ENCODE results near the gene TARDBP.
"Not testable (repeated sequence)": the region's sequence is repeated elsewhere in the genome, so short reads cannot be mapped to it uniquely, and the experiment has no call there.

Gene TARDBP

DNA sequence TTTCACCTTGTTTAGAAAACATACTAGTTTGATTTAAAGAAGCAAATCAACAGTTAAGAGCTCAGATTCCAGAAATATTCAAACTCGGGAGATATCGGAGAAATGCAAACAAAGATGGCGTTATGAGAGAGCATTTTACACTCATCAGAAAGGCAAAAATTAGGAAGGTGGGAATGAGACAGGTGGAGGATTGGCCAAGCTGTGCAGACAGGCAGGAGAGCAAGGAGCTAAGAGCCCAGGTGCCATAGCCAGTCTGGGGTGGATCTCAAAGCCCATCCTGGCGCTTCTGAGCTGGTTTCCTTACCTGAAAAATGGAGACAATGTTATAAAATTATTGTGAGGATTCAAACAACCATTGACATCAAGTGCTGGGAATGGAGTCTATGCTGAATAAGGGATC is 19.6 kb upstream of the TARDBP start:
- no peak for DNase-seq (ENCODE audit: low read depth in 2 of 2)

DNA sequence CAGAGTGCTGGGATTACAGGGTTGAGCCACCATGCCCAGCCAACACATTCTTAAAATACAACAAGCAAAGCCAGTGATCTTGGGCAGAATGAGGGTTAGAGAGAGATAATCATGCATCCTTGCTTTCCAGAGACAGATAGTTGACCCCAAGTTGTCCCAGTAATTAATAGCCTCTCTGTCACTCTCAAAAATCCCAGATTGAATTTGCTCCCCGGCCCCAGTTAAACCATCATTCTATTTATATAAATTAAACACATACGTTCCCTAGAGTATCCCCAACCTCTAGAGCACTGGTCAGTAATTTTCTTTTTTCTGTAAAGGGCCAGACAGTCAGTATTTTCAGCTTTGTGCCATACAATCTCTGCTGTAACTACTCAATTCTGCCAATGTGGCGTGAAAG is 16.4 kb upstream of the TARDBP start:
- no peak for DNase-seq (ENCODE audit: low read depth in 2 of 2)

DNA sequence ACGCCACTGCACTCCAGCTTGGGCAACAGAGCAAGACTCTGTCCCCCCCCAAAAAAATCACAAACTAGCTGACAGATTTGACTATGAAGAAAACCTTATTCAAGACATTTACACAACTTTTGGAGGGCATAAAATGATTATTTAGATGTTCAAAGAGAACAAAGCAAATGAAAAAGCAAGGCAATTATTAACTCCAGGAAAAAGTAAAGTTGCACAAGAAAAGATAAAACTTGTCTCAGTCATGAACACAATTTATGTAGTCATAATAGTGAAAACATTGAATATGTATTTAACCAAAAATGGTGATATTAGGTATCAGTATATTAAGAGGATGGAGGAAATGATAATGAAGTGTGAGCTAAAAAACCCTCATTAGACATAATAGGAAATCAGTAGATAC is 11.9 kb upstream of the TARDBP start:
- DNase-seq (ENCODE audit: low read depth in 2 of 2) = no peak

DNA sequence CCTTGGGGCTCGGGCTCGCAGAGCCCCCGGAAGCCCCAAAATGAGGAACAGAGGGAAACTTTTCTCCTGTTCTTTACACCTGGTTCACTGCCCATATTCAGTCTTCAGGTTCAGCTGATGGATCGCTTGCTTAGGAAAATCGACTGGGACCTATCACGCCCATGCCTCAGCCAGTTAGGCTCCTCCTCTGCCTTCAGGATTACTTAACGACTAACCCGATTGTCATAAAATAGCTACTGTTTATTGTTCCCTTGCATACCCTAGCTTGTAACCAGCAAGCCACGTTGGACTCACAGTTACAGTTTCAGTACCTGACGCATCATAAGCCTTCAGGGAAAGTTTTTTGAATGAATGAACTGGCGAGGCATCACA is 692 bp downstream of the TARDBP start:
- no peak for DNase-seq (ENCODE audit: low read depth in 2 of 2)

DNA sequence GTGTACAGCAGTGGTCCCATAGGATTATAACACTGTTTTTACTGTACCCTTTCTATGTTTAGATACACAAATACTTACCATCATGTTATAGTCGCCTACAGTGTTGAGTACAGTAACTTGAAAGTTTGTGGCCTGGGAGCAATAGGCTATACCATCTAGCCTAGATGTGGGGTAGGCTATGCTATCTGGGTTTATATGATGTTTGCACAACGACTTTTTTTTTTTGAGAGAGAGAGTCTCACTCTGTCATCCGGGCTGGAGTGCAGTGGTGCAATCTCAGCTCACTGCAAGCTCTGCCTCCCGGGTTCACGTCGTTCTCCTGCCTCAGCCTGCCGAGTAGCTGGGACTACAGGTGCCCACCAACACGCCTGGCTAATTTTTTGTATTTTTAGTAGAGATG is 6.9 kb downstream of the TARDBP start:
- DNase-seq (ENCODE audit: low read depth in 2 of 2) = not testable (repeated sequence)

DNA sequence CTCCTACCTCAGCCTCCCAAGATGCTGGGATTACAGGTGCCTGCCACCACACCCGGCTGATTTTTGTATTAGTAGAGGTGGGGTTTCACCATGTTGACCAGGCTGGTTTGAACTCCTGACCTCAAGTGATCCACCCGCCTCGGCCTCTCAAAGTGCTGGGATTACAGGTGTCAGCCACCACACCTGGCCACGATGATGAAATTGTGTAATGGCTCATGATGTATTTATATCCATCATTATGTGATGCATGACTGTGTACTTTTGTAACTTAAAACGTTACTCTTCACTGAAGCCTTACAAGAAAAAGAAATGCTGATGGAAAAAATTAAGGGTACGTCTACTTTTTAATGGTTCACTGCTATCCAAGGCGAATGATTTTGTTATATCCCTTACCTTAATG is 7.5 kb downstream of the TARDBP start:
- no peak for DNase-seq (ENCODE audit: low read depth in 2 of 2)

DNA sequence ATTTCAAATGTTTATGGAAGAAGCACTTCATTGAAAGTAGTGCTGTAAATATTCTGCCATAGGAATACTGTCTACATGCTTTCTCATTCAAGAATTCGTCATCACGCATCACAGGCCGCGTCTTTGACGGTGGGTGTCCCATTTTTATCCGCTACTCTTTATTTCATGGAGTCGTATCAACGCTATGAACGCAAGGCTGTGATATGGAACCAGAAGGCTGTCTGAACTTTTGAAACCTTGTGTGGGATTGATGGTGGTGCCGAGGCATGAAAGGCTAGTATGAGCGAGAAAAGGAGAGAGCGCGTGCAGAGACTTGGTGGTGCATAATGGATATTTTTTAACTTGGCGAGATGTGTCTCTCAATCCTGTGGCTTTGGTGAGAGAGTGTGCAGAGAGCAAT is 10.7 kb downstream of the TARDBP start:
- DNase-seq (ENCODE audit: low read depth in 2 of 2) = no peak

DNA sequence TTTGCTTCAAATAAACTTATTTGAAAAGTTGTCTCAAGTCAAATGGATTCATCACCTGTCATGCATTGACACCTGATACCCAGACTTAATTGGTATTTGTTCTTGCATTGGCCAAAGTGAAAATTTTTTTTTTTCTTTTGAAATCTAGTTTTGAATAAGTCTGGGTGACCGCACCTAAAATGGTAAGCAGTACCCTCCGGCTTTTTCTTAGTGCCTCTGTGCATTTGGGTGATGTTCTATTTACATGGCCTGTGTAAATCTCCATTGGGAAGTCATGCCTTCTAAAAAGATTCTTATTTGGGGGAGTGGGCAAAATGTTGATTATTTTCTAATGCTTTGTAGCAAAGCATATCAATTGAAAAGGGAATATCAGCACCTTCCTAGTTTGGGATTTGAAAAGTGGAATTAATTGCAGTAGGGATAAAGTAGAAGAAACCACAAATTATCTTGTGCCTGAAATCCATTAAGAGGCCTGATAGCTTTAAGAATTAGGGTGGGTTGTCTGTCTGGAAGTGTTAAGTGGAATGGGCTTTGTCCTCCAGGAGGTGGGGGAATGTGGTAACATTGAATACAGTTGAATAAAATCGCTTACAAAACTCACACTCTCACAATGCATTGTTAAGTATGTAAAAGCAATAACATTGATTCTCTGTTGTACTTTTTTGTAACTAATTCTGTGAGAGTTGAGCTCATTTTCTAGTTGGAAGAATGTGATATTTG is 11.9 kb downstream of the TARDBP start:
- no peak for DNase-seq (ENCODE audit: low read depth in 2 of 2)

DNA sequence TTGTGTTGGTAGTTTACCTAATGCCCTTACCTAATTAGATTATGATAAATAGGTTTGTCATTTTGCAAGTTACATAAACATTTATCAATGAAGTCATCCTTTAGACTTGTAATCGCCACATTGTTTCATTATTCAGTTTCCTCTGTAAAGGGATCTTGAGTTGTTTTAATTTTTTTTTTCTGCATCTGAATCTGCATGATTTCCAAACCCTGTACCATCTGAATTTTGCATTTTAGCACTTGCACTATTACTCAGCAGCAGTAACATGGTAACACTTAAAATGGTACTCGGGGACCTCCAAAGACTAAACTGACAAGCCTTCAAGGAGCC is 12.4 kb downstream of the TARDBP start:
- no peak for DNase-seq (ENCODE audit: low read depth in 2 of 2)

DNA sequence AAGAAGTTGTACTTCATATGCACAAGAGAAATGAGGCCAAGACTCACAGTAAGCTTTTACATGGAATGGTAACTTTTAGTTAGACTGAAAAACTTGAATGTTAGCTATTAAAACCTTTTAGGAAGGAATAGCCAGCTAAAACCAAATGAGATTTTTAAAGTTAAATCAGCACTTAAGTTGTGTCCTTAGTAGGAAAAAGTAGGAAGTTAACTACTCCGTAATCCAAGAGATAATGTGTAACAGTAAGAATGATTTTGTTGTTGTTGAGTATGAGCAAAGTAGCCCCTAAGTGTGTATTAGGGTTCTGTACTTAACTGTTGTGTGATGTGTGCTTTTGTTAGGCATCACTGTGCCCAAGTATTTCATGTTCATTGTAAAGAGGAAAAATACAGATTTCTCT is 13.2 kb downstream of the TARDBP start:
- no peak for DNase-seq (ENCODE audit: low read depth in 2 of 2)

DNA sequence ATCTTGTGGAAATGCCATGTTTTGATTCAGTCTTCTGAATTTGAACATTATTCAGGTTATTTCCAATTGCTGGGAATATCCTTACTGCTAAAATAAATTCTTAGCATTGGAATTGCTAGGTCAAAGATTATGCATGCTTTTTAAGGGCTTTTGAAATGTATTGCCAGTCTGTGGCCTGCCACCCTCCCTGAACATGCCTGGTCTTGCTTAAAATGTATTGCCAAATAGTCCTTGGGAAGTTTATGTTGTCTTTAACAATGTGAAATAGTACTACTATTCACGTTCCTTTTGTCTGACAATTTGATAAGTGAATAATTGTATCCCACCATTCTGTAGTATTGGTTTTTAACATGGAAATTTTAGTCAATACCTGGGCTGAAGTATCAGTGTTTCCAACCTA is 13.6 kb downstream of the TARDBP start:
- no peak for DNase-seq (ENCODE audit: low read depth in 2 of 2)

DNA sequence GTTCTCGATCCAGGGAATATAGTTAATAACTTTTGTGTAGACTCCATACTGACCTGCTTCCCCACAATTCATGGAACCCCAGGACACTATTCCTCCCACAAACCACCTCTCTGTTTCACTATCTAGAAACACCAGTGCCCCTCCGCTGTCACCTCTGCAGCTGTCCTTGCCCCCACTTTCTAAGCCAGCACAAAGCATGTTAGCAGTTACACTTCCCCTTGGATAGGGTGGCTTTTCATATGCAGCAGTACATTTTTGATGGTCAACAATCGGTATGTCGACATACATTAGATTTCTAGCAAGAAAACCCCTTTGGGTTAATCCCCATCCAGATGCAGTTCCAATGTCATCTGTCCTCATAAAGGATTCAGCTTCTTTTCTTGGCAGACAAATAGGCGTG is 14.4 kb downstream of the TARDBP start:
- no peak for DNase-seq (ENCODE audit: low read depth in 2 of 2)

DNA sequence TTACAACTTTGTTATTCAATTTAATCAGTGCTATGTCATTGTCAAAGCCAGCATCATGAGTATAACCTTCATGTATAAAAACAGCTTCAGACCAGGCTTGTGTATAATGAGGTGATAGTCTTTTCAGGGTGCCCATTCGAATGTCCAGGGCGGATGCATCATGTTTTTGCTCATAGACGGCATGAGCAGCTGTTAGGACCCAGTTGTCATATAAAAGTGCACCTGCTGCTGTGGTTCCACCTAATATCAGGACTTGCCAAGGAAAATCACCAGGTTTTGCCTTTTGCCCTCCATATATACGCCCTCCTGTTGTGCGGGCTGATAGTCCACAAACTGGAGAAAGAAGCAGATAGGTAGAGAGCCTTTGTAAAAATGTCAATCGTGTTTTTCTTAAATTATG is 14.9 kb downstream of the TARDBP start:
- no peak for DNase-seq (ENCODE audit: low read depth in 2 of 2)

DNA sequence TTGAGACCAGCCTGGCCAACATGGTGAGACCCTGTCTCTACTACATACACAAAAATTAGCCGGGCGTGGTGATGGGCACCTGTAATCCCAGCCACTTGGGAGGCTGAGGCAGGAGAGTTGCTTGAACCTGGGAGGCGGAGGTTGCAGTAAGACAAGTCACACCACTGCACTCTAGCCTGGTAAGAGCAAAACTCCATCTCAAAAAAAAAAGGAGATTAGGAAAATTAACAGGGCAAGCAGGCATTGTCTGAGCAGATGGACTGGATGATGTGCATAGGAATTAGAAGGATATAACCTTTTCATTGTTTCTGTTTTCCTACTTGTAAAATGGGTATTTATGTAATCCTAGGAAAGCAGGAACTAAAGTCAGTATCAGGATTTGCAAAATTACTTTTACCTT is 15.6 kb downstream of the TARDBP start:
- DNase-seq (ENCODE audit: low read depth in 2 of 2) = no peak

DNA sequence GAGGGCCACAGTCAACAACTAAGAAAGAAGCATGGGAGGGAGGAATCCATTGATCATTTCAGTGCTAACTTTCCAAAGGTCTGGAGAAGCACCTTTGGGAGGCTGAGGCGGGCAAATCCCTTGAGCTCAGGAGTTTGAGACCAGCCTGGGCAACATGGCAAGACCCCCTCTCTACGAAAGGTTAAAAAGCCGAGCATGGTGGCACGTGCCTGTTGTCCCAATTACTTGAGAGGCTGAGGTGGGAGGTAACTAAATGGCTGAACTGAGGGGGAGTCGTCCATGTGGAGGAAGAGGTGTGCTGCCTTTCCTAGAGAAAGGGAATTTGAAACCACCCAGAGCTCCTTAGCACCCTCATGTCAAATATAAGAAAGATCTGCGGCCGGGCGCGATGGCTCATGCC is 18.4 kb downstream of the TARDBP start:
- DNase-seq (ENCODE audit: low read depth in 2 of 2) = no peak

DNA sequence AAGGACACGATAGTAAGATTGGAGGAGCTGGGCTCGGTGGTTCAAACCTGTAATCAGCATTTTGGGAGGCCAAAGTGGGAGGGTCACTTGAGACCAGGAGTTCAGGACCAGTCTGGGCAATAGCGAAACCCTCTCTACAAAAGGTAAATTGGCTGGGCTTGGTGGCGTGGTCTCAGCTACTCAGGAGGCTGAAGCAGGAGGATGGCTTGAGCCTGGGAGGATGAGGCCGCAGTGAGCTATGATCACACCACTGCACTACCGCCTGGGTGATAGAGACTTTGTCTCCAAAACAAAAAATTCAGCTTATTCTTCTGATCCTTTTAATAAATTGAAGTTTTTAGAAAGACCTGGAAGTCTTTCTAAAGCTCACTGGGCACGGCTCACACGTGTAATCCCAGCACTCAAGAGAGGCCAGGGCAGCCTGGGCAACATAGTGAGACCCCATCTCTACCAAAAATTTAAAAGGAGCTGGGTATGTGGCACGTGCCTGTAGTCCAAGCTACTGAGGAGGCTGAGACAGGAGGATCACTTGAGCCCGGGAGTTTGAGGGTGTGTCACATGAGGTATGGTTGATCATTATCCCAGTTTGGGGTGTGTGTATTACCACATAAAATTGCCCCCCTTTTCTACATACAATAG is 19.3 kb downstream of the TARDBP start:
- no peak for DNase-seq (ENCODE audit: low read depth in 2 of 2)

DNA sequence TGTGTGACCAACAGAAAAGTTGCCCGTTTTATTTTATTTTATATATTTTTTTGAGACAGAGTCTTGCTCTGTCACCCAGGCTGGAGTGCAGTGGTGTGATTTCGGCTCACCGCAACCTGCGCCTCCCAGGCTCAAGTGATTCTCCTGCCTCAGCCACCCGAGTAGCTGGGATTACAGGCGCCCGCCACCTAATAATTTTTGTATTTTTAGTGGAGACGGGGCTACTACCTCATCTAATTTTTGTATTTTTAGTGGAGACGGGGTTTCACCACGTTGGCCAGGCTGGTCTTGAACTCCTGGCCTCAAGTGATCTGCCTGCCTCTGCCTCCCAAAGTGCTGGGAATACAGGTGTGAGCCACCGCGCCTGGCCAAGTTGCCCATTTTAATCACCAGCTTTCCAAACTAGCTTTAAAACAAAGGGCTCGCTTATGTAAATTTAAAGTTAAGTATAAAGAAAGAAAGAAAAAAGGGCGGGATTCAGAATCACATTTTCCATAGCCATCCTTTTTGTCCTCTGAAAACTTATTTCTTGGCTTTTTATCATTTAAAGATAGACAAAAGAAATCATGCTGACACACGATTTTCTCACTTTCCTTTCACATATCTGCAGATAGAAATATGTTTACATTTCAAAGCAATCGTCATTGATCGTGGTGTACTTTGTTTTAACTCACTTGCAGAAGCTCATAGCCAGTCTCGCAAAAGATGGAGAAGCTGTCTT is 24.7 kb downstream of the TARDBP start:
- DNase-seq (ENCODE audit: low read depth in 2 of 2) = not testable (repeated sequence)

DNA sequence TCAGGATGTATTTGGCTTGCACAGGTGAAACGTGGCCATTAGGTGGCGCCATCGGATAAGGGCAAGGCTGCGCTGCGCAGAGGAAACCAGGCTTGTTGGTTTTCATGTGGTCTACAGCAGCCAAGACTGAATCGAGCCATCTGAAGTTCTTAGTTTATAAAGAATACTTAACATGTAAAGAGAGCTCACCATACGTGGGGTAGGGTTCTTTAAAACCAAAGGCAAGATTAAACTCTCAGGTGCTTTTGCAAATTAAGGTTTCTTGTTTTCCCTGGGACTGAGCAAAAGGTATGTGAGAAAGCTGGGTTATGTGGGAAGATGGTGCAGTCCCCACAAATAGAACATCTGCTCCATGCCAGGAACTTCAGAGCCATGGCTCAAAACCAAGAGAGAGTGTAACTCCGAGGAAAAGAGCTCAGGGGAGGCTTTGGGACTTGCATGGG is 25.3 kb downstream of the TARDBP start:
- peak; percentile 72 to 80 for DNase-seq (ENCODE audit: low read depth in 2 of 2)

DNA sequence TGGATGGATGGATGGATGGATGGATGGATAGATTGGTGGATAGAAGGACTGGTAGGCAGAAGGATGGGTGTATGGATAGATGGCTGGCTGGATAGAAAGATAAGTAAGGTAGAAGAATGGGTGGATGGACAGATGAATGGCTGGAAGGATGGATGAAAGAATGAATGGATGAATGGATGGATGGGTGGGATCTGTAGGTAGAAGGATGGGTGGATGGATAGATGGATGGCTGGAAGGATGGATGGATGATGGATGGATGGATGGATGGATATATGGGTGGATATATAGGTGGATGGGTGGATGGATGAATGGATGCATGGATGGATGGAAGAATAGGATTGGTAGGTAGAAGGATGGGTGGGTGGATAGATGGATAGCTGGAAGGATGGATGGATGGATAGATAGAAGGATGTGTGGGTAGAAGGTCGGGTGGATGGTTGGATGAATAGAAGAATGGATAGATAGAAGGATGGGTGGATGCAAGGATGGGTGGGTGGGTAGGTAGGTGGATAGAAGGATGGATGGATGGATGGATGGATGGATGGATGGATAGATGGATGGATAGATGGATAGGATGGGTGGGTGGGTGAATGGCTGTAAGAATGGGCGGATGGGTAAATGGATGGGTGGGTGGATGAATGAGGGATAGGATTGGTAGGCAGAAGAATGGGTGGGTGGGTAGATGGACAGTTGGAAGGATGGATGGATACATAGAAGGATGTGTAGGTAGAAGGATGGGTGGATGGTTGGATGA is 27.1 kb downstream of the TARDBP start:
- DNase-seq (ENCODE audit: low read depth in 2 of 2) = no peak

DNA sequence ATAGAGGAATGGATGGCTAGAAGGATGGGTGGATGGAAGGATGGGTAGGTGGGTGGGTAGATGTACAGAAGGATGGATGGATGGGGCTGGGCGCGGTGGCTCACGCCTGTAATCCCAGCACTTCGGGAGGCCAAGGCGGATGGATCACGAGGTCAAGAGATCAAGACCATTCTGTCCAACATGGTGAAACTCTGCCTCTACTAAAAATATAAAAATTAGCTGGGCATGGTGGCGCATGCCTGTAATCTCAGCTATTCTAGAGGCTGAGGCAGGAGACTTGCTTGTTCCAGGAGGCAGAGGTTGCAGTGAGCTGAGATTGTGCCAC is 27.6 kb downstream of the TARDBP start:
- DNase-seq (ENCODE audit: low read depth in 2 of 2) = not testable (repeated sequence)

DNA sequence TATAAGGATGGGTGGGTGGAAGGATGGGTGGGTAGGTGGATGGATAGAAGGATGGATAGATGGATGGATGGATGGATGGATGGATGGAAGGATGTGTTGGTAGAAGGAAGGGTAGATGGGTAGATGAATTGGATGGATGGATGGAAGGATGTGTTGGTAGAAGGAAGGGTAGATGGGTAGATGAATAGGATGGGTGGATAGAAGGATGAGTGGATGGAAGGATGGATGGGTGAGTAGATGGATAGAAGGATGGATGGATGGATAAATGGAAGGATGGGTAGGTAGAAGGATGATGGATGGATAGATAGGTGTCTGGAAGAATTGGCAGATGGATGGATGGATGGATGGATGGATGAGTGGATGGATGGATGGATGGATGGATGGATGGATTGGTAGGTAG is 28.6 kb downstream of the TARDBP start:
- DNase-seq (ENCODE audit: low read depth in 2 of 2) = no peak

DNA sequence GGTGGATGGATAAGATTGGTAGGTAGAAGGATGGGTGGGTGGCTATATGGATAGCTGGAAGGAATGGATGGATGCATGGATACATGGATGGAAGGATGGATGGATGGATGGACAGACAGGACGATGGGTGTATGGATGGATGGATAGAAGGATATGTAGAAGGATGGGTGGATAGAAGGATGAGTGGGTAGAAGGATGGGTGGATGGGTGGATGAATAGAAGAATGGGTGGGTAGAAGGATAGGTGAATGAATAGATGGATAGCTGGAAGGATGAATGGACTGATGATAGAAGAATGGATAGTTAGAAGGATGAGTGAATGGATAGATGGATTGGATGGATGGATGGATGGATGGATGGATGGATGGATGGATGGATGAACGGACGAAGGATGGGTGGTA is 29.6 kb downstream of the TARDBP start:
- no peak for DNase-seq (ENCODE audit: low read depth in 2 of 2)

Measured in stimulated activated CD4-positive, alpha-beta T cell treated with anti-CD3 and anti-CD28 coated beads, Interleukin-15, amount 100 ng/mL, for 48 hours (primary cell).